Left lung (tissue), 10 donors: ENCODE data around the gene NOL4L. TPM values are rescaled to one million over a fixed set of nuclear protein-coding genes. Genes with fewer than 3 reads are reported as not detected.

Experiments
- ATAC-seq: fragments of 200-7000 bp; cut with Tn5 transposase; one replicate; pipeline ENCODE4 v1.9.1; 2020; ENCODE audit warnings: moderate library complexity
- DNase-seq, 4 donors: peaks; one replicate each; pipeline ENCODE4 v3.0.0-alpha.2; 2013 to 2020
- H3K27ac ChIP-seq, 2 donors: fragments of 200-600 bp; sonication (generic) in 1 of 2; one replicate each; pipeline versions ENCODE4 v1.5.0 to v1.8.0; 2020 to 2021
- H3K27me3 ChIP-seq, 2 donors: fragments of 200-600 bp; sonication (generic) in 1 of 2; one replicate each; pipeline versions ENCODE4 v1.5.0 to v1.8.0; 2020 to 2021
- H3K36me3 ChIP-seq, 2 donors: fragments of 200-600 bp; sonication (generic) in 1 of 2; one replicate each; pipeline versions ENCODE4 v1.5.0 to v1.8.0; 2020 to 2021
- H3K4me1 ChIP-seq, 2 donors: fragments of 200-600 bp; one replicate each; pipeline ENCODE4 v1.8.0; 2021
- H3K4me3 ChIP-seq, 2 donors: fragments of 200-600 bp; sonication (generic) in 1 of 2; one replicate each; pipeline versions ENCODE4 v1.5.0 to v1.8.0; 2020 to 2021; ENCODE audit warnings: mild to moderate bottlenecking in 1 of 2
- H3K9me3 ChIP-seq, 2 donors: fragments of 200-600 bp; sonication (generic) in 1 of 2; one replicate each; pipeline versions ENCODE4 v1.5.0 to v1.8.0; 2020 to 2021
- CTCF ChIP-seq, 2 donors: fragments of 200-600 bp; sonication (generic) in 1 of 2; IDR thresholded peaks; one replicate each; pipeline versions ENCODE4 v1.5.0 to v1.8.0; 2021; ENCODE audit warnings: antibody characterized with exemption in 2 of 2
- intact Hi-C, 2 donors: fragments of 100-400 bp; cut with DNase I; formaldehyde crosslinking; loops; one replicate each; pipeline versions ENCODE4 v1.11.2 to v1.14.2; 2022
- polyA plus RNA-seq, 6 donors: library from polyadenylated mRNA; unstranded; fragments of 120-200 nt; gene quantifications; one replicate each; pipeline ENCODE4 v1.2.1, GENCODE V29; 2013; ENCODE audit not compliant: insufficient read length in 6 of 6
- total RNA-seq, 2 donors: library from RNA; stranded (reverse); fragmentation: NEBNext Ultra II Directional; extraction: Animal tissue kit (Norgen Biotek cat#: 25700); gene quantifications; one replicate each; pipeline ENCODE4 v1.2.1, GENCODE V29; 2021
- donor health status: DM: no; HTN: yes; CAD: no.
- donor health status: DM: no; HTN: no; CAD: no.

Gene NOL4L
- total and polyA plus RNA-seq, 8 donors, result 16.7 to 49.0 (median 40.7) TPM

GRCh38 chr20:32577023-32577422 is 8.1 kb downstream of the NOL4L start:
- Histone ChIP-seq H3K4me3 (no peak overlapping the region), H3K27ac (no peak overlapping the region), H3K27me3 (peaks cover 0 to 29% of the 10 kb centered on the region in 2 donors), H3K4me1 (peaks cover 0 to 13% of the 10 kb centered on the region in 2 donors), H3K9me3 (no peaks in the 10 kb centered on the region), H3K36me3 (no peaks in the 10 kb centered on the region)
- TF ChIP-seq CTCF (IDR thresholded peaks at IDR 0.05), result no peak
- DNase-seq, result no peak
- ATAC-seq, result no peak
- intact Hi-C loops, result no loop called here

GRCh38 chr20:32576560-32576959 is 8.6 kb downstream of the NOL4L start:
- Histone ChIP-seq H3K4me1 (peaks cover 0 to 13% of the 10 kb centered on the region in 2 donors), H3K4me3 (no peak overlapping the region), H3K27ac (no peak overlapping the region), H3K36me3 (no peaks in the 10 kb centered on the region), H3K9me3 (no peaks in the 10 kb centered on the region), H3K27me3 (peaks cover 0 to 24% of the 10 kb centered on the region in 2 donors)
- no peak for DNase-seq
- intact Hi-C loops, result no loop called here
- ATAC-seq, result no peak
- no peak for TF ChIP-seq CTCF (IDR thresholded peaks at IDR 0.05)

- Histone ChIP-seq H3K27me3 (peaks cover 0 to 17% of the 10 kb centered on the region in 2 donors), H3K27ac (no peak overlapping the region), H3K9me3 (no peaks in the 10 kb centered on the region), H3K4me3 (no peak overlapping the region), H3K4me1 (peaks cover 0 to 13% of the 10 kb centered on the region in 2 donors), H3K36me3 (no peaks in the 10 kb centered on the region)
- no peak for ATAC-seq
- DNase-seq, result no peak
- TF ChIP-seq CTCF (IDR thresholded peaks at IDR 0.05), result no peak
- intact Hi-C loops, result no loop called here
Measured at GRCh38 chr20:32575805-32576204, 9.3 kb downstream of the NOL4L start.

- ATAC-seq, result no peak
- no peak for DNase-seq
- H3K27me3 ChIP-seq, result peaks cover 0 to 12% of the 10 kb centered on the region in 2 donors
- no peaks in the 10 kb centered on the region for H3K9me3 ChIP-seq
- H3K27ac ChIP-seq, result no peak overlapping the region
- H3K36me3 ChIP-seq, result no peaks in the 10 kb centered on the region
- intact Hi-C loops, result no loop called here
- no peak overlapping the region for H3K4me3 ChIP-seq
- TF ChIP-seq CTCF (IDR thresholded peaks at IDR 0.05), result no peak
- H3K4me1 ChIP-seq, result peaks cover 0 to 13% of the 10 kb centered on the region in 2 donors
Measured at GRCh38 chr20:32575227-32575581, 9.9 kb downstream of the NOL4L start.

GRCh38 chr20:32574296-32575226 is 10.6 kb downstream of the NOL4L start:
- TF ChIP-seq CTCF (IDR thresholded peaks at IDR 0.05), result no peak
- ATAC-seq, result peak; percentile 75
- no peaks in the 10 kb centered on the region for H3K36me3 ChIP-seq
- H3K9me3 ChIP-seq, result no peaks in the 10 kb centered on the region
- peaks cover 0 to 12% of the 10 kb centered on the region in 2 donors for H3K27me3 ChIP-seq
- H3K27ac ChIP-seq, result no peak overlapping the region
- H3K4me1 ChIP-seq, result peaks cover 0 to 13% of the 10 kb centered on the region in 2 donors
- DNase-seq, result peak in 1 of 4 donors; percentile 61
- no peak overlapping the region for H3K4me3 ChIP-seq
- intact Hi-C loops, result no loop called here
